Panc1 (cell line): Measurements from ENCODE around the gene RGS12.

Source experiments
- POLR2AphosphoS5 ChIP-seq: IDR thresholded peaks from 2 replicates; pipeline ENCODE4 v1.6.1; 2012; ENCODE audit warnings: mild to moderate bottlenecking, low read depth, low read length, moderate library complexity
- SIN3A ChIP-seq: IDR thresholded peaks from 2 replicates; pipeline ENCODE4 v1.6.1; 2012; ENCODE audit warnings: low read depth, mild to moderate bottlenecking, low read length, moderate library complexity, borderline replicate concordance; ENCODE audit not compliant: insufficient read depth
- TCF7L2 ChIP-seq: IDR thresholded peaks from 2 replicates; pipeline ENCODE4 v1.6.1; 2011; ENCODE audit warnings: mild to moderate bottlenecking, low read depth, low read length, inconsistent platforms
- TF ChIP-seq, protein P1 (sequence below), 2 experiments: IDR thresholded peaks; 2 replicates each; pipeline ENCODE4 v1.6.1; 2011 to 2012; ENCODE audit warnings: low read depth in 2 of 2, control low read depth in 1 of 2, low read length in 1 of 2, mild to moderate bottlenecking in 1 of 2, moderate library complexity in 1 of 2; ENCODE audit not compliant: insufficient read depth in 1 of 2
- TF ChIP-seq, protein P2 (sequence below): fragments of 450-650 bp; IDR thresholded peaks from 2 replicates; pipeline ENCODE4 v1.5.1; 2017; ENCODE audit warnings: mild to moderate bottlenecking

DNA sequence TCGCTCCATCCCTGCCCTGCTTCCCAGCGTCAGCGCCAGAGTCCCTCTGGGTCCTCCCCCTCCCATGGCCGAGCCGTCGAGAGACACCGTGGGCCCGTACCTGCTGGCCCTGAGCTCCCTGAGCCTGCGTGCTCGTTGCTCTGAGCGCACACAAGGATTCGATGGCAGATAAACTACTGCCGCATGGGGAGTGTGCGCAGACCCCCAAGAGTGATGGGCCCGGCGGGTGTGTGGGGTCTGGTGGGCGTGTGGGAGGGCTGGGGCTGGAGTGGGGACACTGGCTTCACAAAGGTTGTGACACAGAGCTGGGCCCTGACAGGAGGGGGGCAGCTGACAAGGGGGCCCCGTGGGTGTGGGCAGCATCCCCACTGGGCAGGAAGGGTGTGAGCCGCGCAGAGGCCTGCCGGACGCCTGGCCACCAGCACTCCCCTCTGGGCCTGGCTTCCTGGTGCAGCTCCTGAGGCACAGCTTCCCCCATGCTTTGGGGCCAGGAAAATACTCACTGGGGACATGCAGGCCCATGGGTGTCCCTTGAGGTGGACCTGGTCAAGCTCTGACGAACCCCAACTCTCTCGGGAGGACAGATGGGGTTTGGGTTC lies 4.8 kb upstream of the RGS12 start:
- no peak for TF ChIP-seq POLR2AphosphoS5
- TF ChIP-seq, protein P1, sequence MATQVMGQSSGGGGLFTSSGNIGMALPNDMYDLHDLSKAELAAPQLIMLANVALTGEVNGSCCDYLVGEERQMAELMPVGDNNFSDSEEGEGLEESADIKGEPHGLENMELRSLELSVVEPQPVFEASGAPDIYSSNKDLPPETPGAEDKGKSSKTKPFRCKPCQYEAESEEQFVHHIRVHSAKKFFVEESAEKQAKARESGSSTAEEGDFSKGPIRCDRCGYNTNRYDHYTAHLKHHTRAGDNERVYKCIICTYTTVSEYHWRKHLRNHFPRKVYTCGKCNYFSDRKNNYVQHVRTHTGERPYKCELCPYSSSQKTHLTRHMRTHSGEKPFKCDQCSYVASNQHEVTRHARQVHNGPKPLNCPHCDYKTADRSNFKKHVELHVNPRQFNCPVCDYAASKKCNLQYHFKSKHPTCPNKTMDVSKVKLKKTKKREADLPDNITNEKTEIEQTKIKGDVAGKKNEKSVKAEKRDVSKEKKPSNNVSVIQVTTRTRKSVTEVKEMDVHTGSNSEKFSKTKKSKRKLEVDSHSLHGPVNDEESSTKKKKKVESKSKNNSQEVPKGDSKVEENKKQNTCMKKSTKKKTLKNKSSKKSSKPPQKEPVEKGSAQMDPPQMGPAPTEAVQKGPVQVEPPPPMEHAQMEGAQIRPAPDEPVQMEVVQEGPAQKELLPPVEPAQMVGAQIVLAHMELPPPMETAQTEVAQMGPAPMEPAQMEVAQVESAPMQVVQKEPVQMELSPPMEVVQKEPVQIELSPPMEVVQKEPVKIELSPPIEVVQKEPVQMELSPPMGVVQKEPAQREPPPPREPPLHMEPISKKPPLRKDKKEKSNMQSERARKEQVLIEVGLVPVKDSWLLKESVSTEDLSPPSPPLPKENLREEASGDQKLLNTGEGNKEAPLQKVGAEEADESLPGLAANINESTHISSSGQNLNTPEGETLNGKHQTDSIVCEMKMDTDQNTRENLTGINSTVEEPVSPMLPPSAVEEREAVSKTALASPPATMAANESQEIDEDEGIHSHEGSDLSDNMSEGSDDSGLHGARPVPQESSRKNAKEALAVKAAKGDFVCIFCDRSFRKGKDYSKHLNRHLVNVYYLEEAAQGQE (IDR thresholded peaks at IDR 0.05; ENCODE audit: insufficient read depth in 1 of 2, low read depth in 2 of 2, low read length in 1 of 2) = no peak
- TF ChIP-seq, protein P2, sequence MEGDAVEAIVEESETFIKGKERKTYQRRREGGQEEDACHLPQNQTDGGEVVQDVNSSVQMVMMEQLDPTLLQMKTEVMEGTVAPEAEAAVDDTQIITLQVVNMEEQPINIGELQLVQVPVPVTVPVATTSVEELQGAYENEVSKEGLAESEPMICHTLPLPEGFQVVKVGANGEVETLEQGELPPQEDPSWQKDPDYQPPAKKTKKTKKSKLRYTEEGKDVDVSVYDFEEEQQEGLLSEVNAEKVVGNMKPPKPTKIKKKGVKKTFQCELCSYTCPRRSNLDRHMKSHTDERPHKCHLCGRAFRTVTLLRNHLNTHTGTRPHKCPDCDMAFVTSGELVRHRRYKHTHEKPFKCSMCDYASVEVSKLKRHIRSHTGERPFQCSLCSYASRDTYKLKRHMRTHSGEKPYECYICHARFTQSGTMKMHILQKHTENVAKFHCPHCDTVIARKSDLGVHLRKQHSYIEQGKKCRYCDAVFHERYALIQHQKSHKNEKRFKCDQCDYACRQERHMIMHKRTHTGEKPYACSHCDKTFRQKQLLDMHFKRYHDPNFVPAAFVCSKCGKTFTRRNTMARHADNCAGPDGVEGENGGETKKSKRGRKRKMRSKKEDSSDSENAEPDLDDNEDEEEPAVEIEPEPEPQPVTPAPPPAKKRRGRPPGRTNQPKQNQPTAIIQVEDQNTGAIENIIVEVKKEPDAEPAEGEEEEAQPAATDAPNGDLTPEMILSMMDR = no peak
- no peak for TF ChIP-seq TCF7L2
- no peak for TF ChIP-seq SIN3A
